PFSK-1 (cell line): ENCODE measurements around the gene DACH1.

ENCODE experiments used
- FOXP2 ChIP-seq: optimal IDR thresholded peaks from 2 replicates; pipeline ENCODE3; 2011; ENCODE audit warnings: borderline replicate concordance, control low read depth, inconsistent platforms; ENCODE audit not compliant: insufficient read depth; ENCODE audit errors: extremely low read length, extremely low read depth
- POLR2AphosphoS5 ChIP-seq: IDR thresholded peaks from 2 replicates; pipeline ENCODE4 v1.6.1; 2012; ENCODE audit warnings: low read depth, mild to moderate bottlenecking, control low read depth, low read length, moderate library complexity
- REST ChIP-seq, 2 experiments: IDR thresholded peaks; 2 replicates each; pipeline versions ENCODE4 v1.6.1 to v1.8.0; 2011 to 2012; ENCODE audit warnings: low read depth in 2 of 2, low read length in 2 of 2, control low read depth in 1 of 2, inconsistent platforms in 1 of 2, mild to moderate bottlenecking in 1 of 2, moderate library complexity in 1 of 2; ENCODE audit not compliant: insufficient read depth in 1 of 2
- SIN3A ChIP-seq: IDR thresholded peaks from 2 replicates; pipeline ENCODE4 v1.6.1; 2012; ENCODE audit warnings: mild to moderate bottlenecking, low read length, moderate library complexity, borderline replicate concordance; ENCODE audit not compliant: insufficient read depth
- TAF1 ChIP-seq: IDR thresholded peaks from 2 replicates; pipeline ENCODE4 v1.6.1; 2012; ENCODE audit warnings: low read length, control low read depth, borderline replicate concordance; ENCODE audit not compliant: insufficient read depth

Gene DACH1

GRCh38 chr13:71493189-71493588 is 373.8 kb downstream of the DACH1 start:
- TF ChIP-seq REST (IDR thresholded peaks at IDR 0.05; ENCODE audit: insufficient read depth in 1 of 2, low read depth in 2 of 2, low read length in 2 of 2) (no peak), TAF1 (no peak), FOXP2 (no peak), POLR2AphosphoS5 (no peak), SIN3A (no peak)

- no peak for TF ChIP-seq TAF1
- no peak for TF ChIP-seq SIN3A
Observed at GRCh38 chr13:71492346-71492871, 374.6 kb downstream of the DACH1 start.

- TF ChIP-seq FOXP2 (no peak), REST (IDR thresholded peaks at IDR 0.05; ENCODE audit: insufficient read depth in 1 of 2, low read depth in 2 of 2, low read length in 2 of 2) (no peak), SIN3A (no peak)
Observed at GRCh38 chr13:71491010-71491409, 376.0 kb downstream of the DACH1 start.

GRCh38 chr13:71489041-71489440 is 378.0 kb downstream of the DACH1 start:
- no peak for TF ChIP-seq REST (IDR thresholded peaks at IDR 0.05; ENCODE audit: insufficient read depth in 1 of 2, low read depth in 2 of 2, low read length in 2 of 2)
- TF ChIP-seq FOXP2: no peak
- TF ChIP-seq POLR2AphosphoS5: no peak

GRCh38 chr13:71488201-71488600 is 378.8 kb downstream of the DACH1 start:
- TF ChIP-seq TAF1 (no peak), REST (IDR thresholded peaks at IDR 0.05; ENCODE audit: insufficient read depth in 1 of 2, low read depth in 2 of 2, low read length in 2 of 2) (no peak), SIN3A (no peak), POLR2AphosphoS5 (no peak), FOXP2 (no peak)

- TF ChIP-seq SIN3A (no peak), POLR2AphosphoS5 (no peak), FOXP2 (no peak), REST (IDR thresholded peaks at IDR 0.05; ENCODE audit: insufficient read depth in 1 of 2, low read depth in 2 of 2, low read length in 2 of 2) (no peak), TAF1 (no peak)
Observed at GRCh38 chr13:71485913-71486312, 381.1 kb downstream of the DACH1 start.
